K562 (cell line): ENCODE data around the gene NDUFA6. TPM values are rescaled to one million over a fixed set of nuclear protein-coding genes. Genes with fewer than 3 reads are reported as not detected.

Source experiments
- ATAC-seq: fragments of 200-7000 bp; cut with Tn5 transposase; 3 replicates; pipeline ENCODE4 v1.9.1; 2020; ENCODE audit warnings: moderate library complexity
- BruUV-seq: library from RNA; stranded (reverse); fragments of 400-500 nt; replicated peaks from 2 replicates; lab custom pipeline; 2021; lab: Mats Ljungman, UMichigan
- CTCF ChIA-PET: fragments of 300-600 bp; formaldehyde crosslinking; extraction: SDS; loops from one replicate; lab custom pipeline; 2021; ENCODE audit warnings: low intra/inter-chr PET ratio; lab: Yijun Ruan, JAX
- POLR2A ChIA-PET: fragments of 300-600, 350-650 bp; sonication (Branson Sonifier 250); formaldehyde crosslinking; extraction: SDS; loops from one replicate; lab custom pipeline; 2021; ENCODE audit warnings: antibody characterized with exemption, inconsistent platforms; lab: Yijun Ruan, JAX
- DNase-seq, 4 experiments: peaks; one replicate each; pipeline versions ENCODE4 v3.0.0 to v3.0.0-alpha.2; 2011 to 2018; ENCODE audit warnings: low spot score in 3 of 4, mixed read lengths in 3 of 4; ENCODE audit errors: extremely low read depth in 1 of 4
- FAIRE-seq: peaks from 2 replicates; lab custom pipeline; 2011; peaks lifted over from hg19 to GRCh38; lab: Jason Lieb, UNC
- H2AFZ ChIP-seq: 2 replicates; pipeline ENCODE4 v1.6.0; 2011; ENCODE audit warnings: low read depth, low read length, control low read depth, inconsistent platforms
- H3K27ac ChIP-seq: fragments of 200-600 bp; 3 replicates; pipeline ENCODE4 v1.8.0; 2011; ENCODE audit warnings: low read depth, mild to moderate bottlenecking, control low read depth, inconsistent platforms, low read length, moderate library complexity, mixed read lengths; ENCODE audit errors: extremely low read depth
- H3K27me3 ChIP-seq, 2 experiments: fragments of 300-600 bp in 1 of 2; 2 replicates in 1 of 2; 3 replicates in 1 of 2; pipeline versions ENCODE4 v1.6.0 to v1.8.0; 2011; ENCODE audit warnings: inconsistent platforms in 2 of 2, low read length in 2 of 2, mild to moderate bottlenecking in 1 of 2, mixed read lengths in 1 of 2, moderate library complexity in 1 of 2; ENCODE audit not compliant: control insufficient read depth in 2 of 2, insufficient read depth in 2 of 2
- H3K36me3 ChIP-seq: fragments of 300-600 bp; 3 replicates; pipeline ENCODE4 v1.8.0; 2011; ENCODE audit warnings: mild to moderate bottlenecking, low read length, inconsistent platforms; ENCODE audit not compliant: control insufficient read depth, insufficient read depth
- H3K4me1 ChIP-seq, 2 experiments: fragments of 200-600 bp in 1 of 2; replicated peaks in 1 of 2; 2 replicates in 1 of 2; 3 replicates in 1 of 2; pipeline versions ENCODE4 v1.5.1 to v1.8.0; 2011; ENCODE audit warnings: inconsistent platforms in 2 of 2, low read length in 2 of 2, mild to moderate bottlenecking in 1 of 2, mixed read lengths in 1 of 2, moderate library complexity in 1 of 2; ENCODE audit not compliant: control insufficient read depth in 2 of 2, insufficient read depth in 2 of 2
- H3K4me2 ChIP-seq: 2 replicates; pipeline ENCODE4 v1.6.1; 2011; ENCODE audit warnings: low read length, control low read depth, inconsistent platforms, mixed read lengths; ENCODE audit not compliant: insufficient read depth
- H3K4me3 ChIP-seq: fragments of 200-600 bp; sonication (generic), shearing (Covaris generic); 2 replicates; pipeline ENCODE4 v1.5.1; 2016; ENCODE audit warnings: control low read depth, inconsistent platforms
- H3K79me2 ChIP-seq: fragments of 200-600 bp; 3 replicates; pipeline ENCODE4 v1.8.0; 2011; ENCODE audit warnings: low read length, inconsistent platforms; ENCODE audit not compliant: control insufficient read depth, insufficient read depth
- H3K9ac ChIP-seq, 2 experiments: 2 replicates each; pipeline versions ENCODE4 v1.6.0 to v1.6.1; 2011; ENCODE audit warnings: low read depth in 2 of 2, low read length in 2 of 2, control low read depth in 1 of 2, inconsistent platforms in 1 of 2, mild to moderate bottlenecking in 1 of 2, mixed read lengths in 1 of 2; ENCODE audit not compliant: insufficient read depth in 1 of 2
- H3K9me1 ChIP-seq: one replicate; pipeline ENCODE4 v1.6.0; 2011; ENCODE audit warnings: inconsistent platforms, mild to moderate bottlenecking, low read length, moderate library complexity; ENCODE audit not compliant: control insufficient read depth, insufficient read depth
- H3K9me3 ChIP-seq: replicated peaks from 2 replicates; pipeline ENCODE4 v1.5.1; 2011; ENCODE audit warnings: low read depth, low read length, inconsistent platforms; ENCODE audit not compliant: control insufficient read depth, insufficient read depth
- H4K20me1 ChIP-seq: replicated peaks from 2 replicates; pipeline ENCODE4 v1.6.1; 2011; ENCODE audit warnings: low read length, inconsistent platforms, mixed read lengths; ENCODE audit not compliant: control insufficient read depth, insufficient read depth
- CBX5 ChIP-seq: IDR thresholded peaks from 2 replicates; pipeline ENCODE4 v1.6.1; 2014; ENCODE audit warnings: low read depth, borderline replicate concordance
- EGR1 ChIP-seq: fragments of 450-650 bp; conservative IDR thresholded peaks from 2 replicates; pipeline ENCODE4 v1.6.1; 2017; ENCODE audit warnings: mild to moderate bottlenecking
- FOXA3 ChIP-seq, 2 experiments: fragments of 450-650 bp in 1 of 2; sonication (generic) in 1 of 2; formaldehyde crosslinking; IDR thresholded peaks in 1 of 2; conservative IDR thresholded peaks in 1 of 2; 2 replicates each; pipeline versions ENCODE4 v1.4.0 to v1.8.0; 2020 to 2022; ENCODE audit warnings: mild to moderate bottlenecking in 2 of 2, missing genetic modification reagents in 1 of 2
- HES1 ChIP-seq: fragments of 450-650 bp; IDR thresholded peaks from 2 replicates; pipeline ENCODE4 v1.6.1; 2016; ENCODE audit warnings: low read depth, mild to moderate bottlenecking, moderate library complexity
- MBD2 ChIP-seq: sonication (generic); IDR thresholded peaks from 2 replicates; pipeline ENCODE4 v1.6.1; 2016; ENCODE audit warnings: low read depth, borderline replicate concordance
- NR2F6 ChIP-seq: fragments of 450-650 bp; formaldehyde crosslinking; IDR thresholded peaks from 2 replicates; pipeline ENCODE4 v1.4.0; 2020; ENCODE audit warnings: mild to moderate bottlenecking
- PREB ChIP-seq: sonication (generic); formaldehyde crosslinking; IDR thresholded peaks from 2 replicates; pipeline ENCODE4 v1.8.1; 2023; ENCODE audit warnings: mild to moderate bottlenecking, missing genetic modification reagents
- RBM34 ChIP-seq: fragments of 200-400 bp; formaldehyde crosslinking; IDR thresholded peaks from 2 replicates; pipeline ENCODE4 v1.6.1; 2018; ENCODE audit warnings: low read length, borderline replicate concordance; ENCODE audit not compliant: insufficient read depth
- TRIM28 ChIP-seq: fragments of 450-650 bp; IDR thresholded peaks from 2 replicates; pipeline ENCODE4 v1.6.1; 2017
- ZEB2 ChIP-seq: fragments of 450-650 bp; IDR thresholded peaks from 2 replicates; pipeline ENCODE4 v1.6.1; 2016
- ZNF280A ChIP-seq: fragments of 450-650 bp; IDR thresholded peaks from 2 replicates; pipeline ENCODE4 v1.6.1; 2018; ENCODE audit warnings: mild to moderate bottlenecking, low read depth; ENCODE audit not compliant: partially characterized antibody
- WGBS: fragments of 100-300 bp; shearing (Covaris generic); methylation state at CpG from one replicate; pipeline ENCODE4 v1.1.6; 2016; ENCODE audit warnings: low coverage, mixed read lengths; ENCODE audit not compliant: insufficient coverage; ENCODE audit errors: missing lambda C conversion rate; 5-methylcytosine and 5-hydroxymethylcytosine counted together
- in situ Hi-C: fragments of 300-500 bp; cut with MboI; formaldehyde crosslinking; loops from 4 replicates; pipeline ENCODE4 v1.15.0; 2018; ENCODE audit warnings: inconsistent platforms, mixed read lengths
- intact Hi-C: fragments of 100-400 bp; cut with micrococcal nuclease; formaldehyde crosslinking; loops from 2 replicates; pipeline ENCODE4 v1.14.2; 2022
- polyA plus RNA-seq, 8 experiments: library from polyadenylated mRNA; depleted of rRNA in 4 of 8; stranded (reverse) in 5 of 8; unstranded in 3 of 8; fragments of >200 nt; fragmentation: Nextera tagmentation in 2 of 8; fragmentation: Illumina TruSeq in 1 of 8; extraction: Ambion mirVana in 2 of 8; extraction: Trizol in 1 of 8; gene quantifications; 2 replicates each; pipeline versions ENCODE4 v1.2.1 to v1.2.3, GENCODE V29; 2011 to 2014; ENCODE audit warnings: inconsistent platforms in 1 of 8, missing spikeins in 1 of 8
- total RNA-seq, 7 experiments: library from RNA; depleted of rRNA in 6 of 7; stranded (reverse); fragments of >200 nt in 6 of 7; fragmentation: Illumina TruSeq in 2 of 7; extraction: Trizol in 2 of 7; gene quantifications; 2 replicates each; pipeline versions ENCODE4 v1.2.1 to v1.2.3, GENCODE V29; 2011 to 2021; ENCODE audit warnings: low replicate concordance in 1 of 7

Gene NDUFA6
- total and polyA plus RNA-seq, 9 of the 15 experiments (the other 6 are each of a cell fraction or from before 2014, with no cell fraction given), result 90.0 to 474 (median 128) TPM

- POLR2A ChIA-PET, result interaction anchor here (0.5 kb wide), 1 partner anchor 114 kb away, joined by 3 read pairs; no protein-coding TSS in a partner anchor
- no peak for DNase-seq
- no peak for TF ChIP-seq MBD2
- TF ChIP-seq EGR1, result no peak
- TF ChIP-seq, all 486 proteins: peak for 0
- CTCF ChIA-PET, result no interaction called here
- FAIRE-seq (no peak), ATAC-seq (no peak)
- Histone ChIP-seq H3K9me3 (no peaks in the 10 kb centered on the region; the same call in none of the 2 replicates), H3K27ac (no peak overlapping the region), H2AFZ (no peak overlapping the region), H3K9ac (no peak overlapping the region), H3K4me2 (no peak overlapping the region), H3K27me3 (no peaks in the 10 kb centered on the region), H3K9me1 (no peaks in the 10 kb centered on the region), H3K79me2 (no peaks in the 10 kb centered on the region), H4K20me1 (no peaks in the 10 kb centered on the region), H3K36me3 (peaks cover 39% of the 10 kb centered on the region; the same call in 2 of the 3 replicates), H3K4me3 (no peak overlapping the region), H3K4me1 (no peaks in the 10 kb centered on the region)
- intact Hi-C loops, result no loop called here
- in situ Hi-C loops, result no loop called here
- BruUV-seq, result no TSS peak
- 90% methylated on average over 4 of the region's 5 CpGs for WGBS
These were observed 30.1 kb downstream of the NDUFA6 start for GRCh38 chr22:42060489-42060888.

- no peak for ATAC-seq
- ChIA-PET CTCF (no interaction called here), POLR2A (no interaction called here)
- Histone ChIP-seq H3K9ac (no peak overlapping the region), H3K4me1 (no peaks in the 10 kb centered on the region), H3K79me2 (no peaks in the 10 kb centered on the region), H3K27me3 (no peaks in the 10 kb centered on the region), H3K4me2 (no peak overlapping the region), H2AFZ (no peak overlapping the region), H3K9me1 (no peaks in the 10 kb centered on the region), H3K27ac (no peak overlapping the region), H4K20me1 (no peaks in the 10 kb centered on the region), H3K9me3 (no peaks in the 10 kb centered on the region; the same call in none of the 2 replicates), H3K36me3 (peaks cover 24% of the 10 kb centered on the region; the same call in 2 of the 3 replicates), H3K4me3 (no peak overlapping the region)
- FAIRE-seq, result peak; percentile 29
- intact Hi-C loops, result no loop called here
- BruUV-seq, result no TSS peak
- in situ Hi-C loops, result no loop called here
- WGBS, result 91% methylated on average over 1 of the region's 1 CpG
- DNase-seq, result no peak
- TF ChIP-seq HES1 (no peak), ZNF280A (peak; percentile 58), NR2F6 (CRISPR knock-in tag) (no peak), PREB (no peak), ZEB2 (0 out of 2 replicates have a peak, but pooled peaks have one; percentile 14), TRIM28 (peak; percentile 91), FOXA3 (CRISPR knock-in tag; conservative IDR thresholded peaks at IDR 0.05 in 1 of 2, IDR thresholded peaks at IDR 0.05 in 1 of 2) (no peak), RBM34 (no peak), CBX5 (peak; percentile 70; the same call in 1 of the 2 replicates)
These were observed 33.6 kb downstream of the NDUFA6 start for GRCh38 chr22:42056757-42057511.
